Rectal smooth muscle tissue (tissue), 1 donor: ENCODE results near the gene CPAMD8.

ENCODE experiments used
- H3K27ac ChIP-seq: one replicate; pipeline ENCODE4 v1.7.0; 2013; ENCODE audit warnings: low read depth, low read length, inconsistent platforms
- H3K27me3 ChIP-seq: one replicate; pipeline ENCODE4 v1.7.0; 2013; ENCODE audit warnings: low read length; ENCODE audit not compliant: control insufficient read depth, insufficient read depth
- H3K36me3 ChIP-seq: one replicate; pipeline ENCODE4 v1.7.0; 2013; ENCODE audit warnings: low read length; ENCODE audit not compliant: control insufficient read depth, insufficient read depth
- H3K4me1 ChIP-seq: one replicate; pipeline ENCODE4 v1.7.0; 2013; ENCODE audit warnings: low read length; ENCODE audit not compliant: control insufficient read depth, insufficient read depth
- H3K4me3 ChIP-seq: one replicate; pipeline ENCODE4 v1.7.0; 2013; ENCODE audit warnings: low read length
- H3K9ac ChIP-seq: one replicate; pipeline ENCODE4 v1.7.0; 2013; ENCODE audit warnings: low read length

Gene CPAMD8

GRCh38 chr19:16867211-16867610, 159.4 kb downstream of the CPAMD8 start:
- Histone ChIP-seq H3K4me1 (no peaks in the 10 kb centered on the region), H3K27ac (no peak overlapping the region), H3K4me3 (no peak overlapping the region), H3K9ac (no peak overlapping the region), H3K27me3 (no peaks in the 10 kb centered on the region), H3K36me3 (peaks cover 42% of the 10 kb centered on the region)

- no peak overlapping the region for H3K9ac ChIP-seq
- no peak overlapping the region for H3K27ac ChIP-seq
- no peak overlapping the region for H3K4me3 ChIP-seq
- no peaks in the 10 kb centered on the region for H3K27me3 ChIP-seq
- peaks cover 26% of the 10 kb centered on the region for H3K36me3 ChIP-seq
- H3K4me1 ChIP-seq: no peaks in the 10 kb centered on the region
These were observed 163.7 kb downstream of the CPAMD8 start for GRCh38 chr19:16862826-16863415.

GRCh38 chr19:16861834-16862233, 164.8 kb downstream of the CPAMD8 start:
- H3K36me3 ChIP-seq: peaks cover 17% of the 10 kb centered on the region
- no peak overlapping the region for H3K9ac ChIP-seq
- no peaks in the 10 kb centered on the region for H3K27me3 ChIP-seq
- no peak overlapping the region for H3K4me3 ChIP-seq
- no peaks in the 10 kb centered on the region for H3K4me1 ChIP-seq
- H3K27ac ChIP-seq: no peak overlapping the region

GRCh38 chr19:16861011-16861410, 165.6 kb downstream of the CPAMD8 start:
- Histone ChIP-seq H3K27ac (no peak overlapping the region), H3K9ac (no peak overlapping the region)

GRCh38 chr19:16860118-16860517, 166.5 kb downstream of the CPAMD8 start:
- H3K4me3 ChIP-seq: no peak overlapping the region
- H3K4me1 ChIP-seq: no peaks in the 10 kb centered on the region
- H3K9ac ChIP-seq: no peak overlapping the region
- H3K27ac ChIP-seq: no peak overlapping the region
- H3K36me3 ChIP-seq: peaks cover 8% of the 10 kb centered on the region
- H3K27me3 ChIP-seq: no peaks in the 10 kb centered on the region

More at GRCh38 chr19:16861011-16861410, 165.6 kb downstream of the CPAMD8 start:
- Histone ChIP-seq H3K27me3 (no peaks in the 10 kb centered on the region), H3K36me3 (peaks cover 13% of the 10 kb centered on the region), H3K4me1 (no peaks in the 10 kb centered on the region), H3K4me3 (no peak overlapping the region)

GRCh38 chr19:16859626-16860025, 167.0 kb downstream of the CPAMD8 start:
- Histone ChIP-seq H3K4me3 (no peak overlapping the region), H3K9ac (no peak overlapping the region), H3K4me1 (no peaks in the 10 kb centered on the region), H3K27me3 (no peaks in the 10 kb centered on the region), H3K36me3 (peaks cover 9% of the 10 kb centered on the region), H3K27ac (no peak overlapping the region)

- peaks cover 25% of the 10 kb centered on the region for H3K36me3 ChIP-seq
- H3K4me1 ChIP-seq: no peaks in the 10 kb centered on the region
- H3K4me3 ChIP-seq: no peak overlapping the region
These were observed 170.5 kb downstream of the CPAMD8 start for GRCh38 chr19:16856091-16856490.

GRCh38 chr19:16853066-16853465, 173.5 kb downstream of the CPAMD8 start:
- Histone ChIP-seq H3K9ac (no peak overlapping the region), H3K4me1 (no peaks in the 10 kb centered on the region), H3K36me3 (peaks cover 32% of the 10 kb centered on the region)

More at GRCh38 chr19:16856091-16856490, 170.5 kb downstream of the CPAMD8 start:
- H3K9ac ChIP-seq: no peak overlapping the region
- H3K27me3 ChIP-seq: no peaks in the 10 kb centered on the region
- no peak overlapping the region for H3K27ac ChIP-seq

GRCh38 chr19:16851031-16851712, 175.4 kb downstream of the CPAMD8 start:
- H3K36me3 ChIP-seq: peaks cover 42% of the 10 kb centered on the region
- H3K4me1 ChIP-seq: no peaks in the 10 kb centered on the region
- no peaks in the 10 kb centered on the region for H3K27me3 ChIP-seq
- H3K27ac ChIP-seq: no peak overlapping the region
- H3K9ac ChIP-seq: no peak overlapping the region
- no peak overlapping the region for H3K4me3 ChIP-seq

More at GRCh38 chr19:16853066-16853465, 173.5 kb downstream of the CPAMD8 start:
- no peak overlapping the region for H3K4me3 ChIP-seq
- no peaks in the 10 kb centered on the region for H3K27me3 ChIP-seq
- no peak overlapping the region for H3K27ac ChIP-seq

- Histone ChIP-seq H3K9ac (no peak overlapping the region), H3K36me3 (peaks cover 44% of the 10 kb centered on the region), H3K4me3 (no peak overlapping the region), H3K4me1 (no peaks in the 10 kb centered on the region), H3K27ac (no peak overlapping the region), H3K27me3 (no peaks in the 10 kb centered on the region)
These were observed 176.5 kb downstream of the CPAMD8 start for GRCh38 chr19:16850133-16850532.

- no peaks in the 10 kb centered on the region for H3K4me1 ChIP-seq
- no peak overlapping the region for H3K9ac ChIP-seq
- H3K27ac ChIP-seq: no peak overlapping the region
- no peaks in the 10 kb centered on the region for H3K27me3 ChIP-seq
- peaks cover 45% of the 10 kb centered on the region for H3K36me3 ChIP-seq
- no peak overlapping the region for H3K4me3 ChIP-seq
These were observed 177.4 kb downstream of the CPAMD8 start for GRCh38 chr19:16849168-16849567.

- H3K9ac ChIP-seq: no peak overlapping the region
- no peaks in the 10 kb centered on the region for H3K27me3 ChIP-seq
- no peaks in the 10 kb centered on the region for H3K4me1 ChIP-seq
- H3K4me3 ChIP-seq: no peak overlapping the region
- peaks cover 40% of the 10 kb centered on the region for H3K36me3 ChIP-seq
- H3K27ac ChIP-seq: no peak overlapping the region
These were observed 179.2 kb downstream of the CPAMD8 start for GRCh38 chr19:16847430-16847829.

GRCh38 chr19:16846901-16847300, 179.7 kb downstream of the CPAMD8 start:
- H3K36me3 ChIP-seq: peaks cover 39% of the 10 kb centered on the region
- H3K4me3 ChIP-seq: no peak overlapping the region
- no peaks in the 10 kb centered on the region for H3K27me3 ChIP-seq
- H3K4me1 ChIP-seq: no peaks in the 10 kb centered on the region
- H3K27ac ChIP-seq: no peak overlapping the region
- no peak overlapping the region for H3K9ac ChIP-seq
